Kidney epithelial cell (primary cell): Measurements from ENCODE around the gene MOGAT3. TPM values are rescaled to one million over a fixed set of nuclear protein-coding genes. Genes with fewer than 3 reads are reported as not detected.
"Not testable (repeated sequence)": the region's sequence is repeated elsewhere in the genome, so short reads cannot be mapped to it uniquely, and the experiment has no call there.

Source experiments
- DNase-seq: peaks from one replicate; pipeline ENCODE4 v3.0.0-alpha.2; 2010; ENCODE audit warnings: low read depth
- H3K27me3 ChIP-seq: 2 replicates; pipeline ENCODE4 v1.6.0; 2011; ENCODE audit warnings: low read length; ENCODE audit not compliant: control insufficient read depth, insufficient read depth
- H3K36me3 ChIP-seq: 2 replicates; pipeline ENCODE4 v1.5.1; 2011; ENCODE audit warnings: low read length; ENCODE audit not compliant: control insufficient read depth, insufficient read depth
- H3K4me3 ChIP-seq: 2 replicates; pipeline ENCODE4 v1.5.1; 2011; ENCODE audit warnings: low read depth, mild to moderate bottlenecking, control low read depth, low read length
- total RNA-seq: library from RNA; depleted of rRNA; stranded (reverse); fragments of >200 nt; gene quantifications from 2 replicates; pipeline ENCODE4 v1.2.3, GENCODE V29; 2015
- TF ChIP-seq, protein P1 (sequence below): IDR thresholded peaks from 2 replicates; pipeline ENCODE4 v1.5.1; 2011; ENCODE audit warnings: mild to moderate bottlenecking, moderate library complexity, low read length, control low read depth, inconsistent platforms; ENCODE audit not compliant: insufficient read depth, poor library complexity, severe bottlenecking

Gene MOGAT3
- total RNA-seq, 1 donor from 2014 or later, result not detected

DNA sequence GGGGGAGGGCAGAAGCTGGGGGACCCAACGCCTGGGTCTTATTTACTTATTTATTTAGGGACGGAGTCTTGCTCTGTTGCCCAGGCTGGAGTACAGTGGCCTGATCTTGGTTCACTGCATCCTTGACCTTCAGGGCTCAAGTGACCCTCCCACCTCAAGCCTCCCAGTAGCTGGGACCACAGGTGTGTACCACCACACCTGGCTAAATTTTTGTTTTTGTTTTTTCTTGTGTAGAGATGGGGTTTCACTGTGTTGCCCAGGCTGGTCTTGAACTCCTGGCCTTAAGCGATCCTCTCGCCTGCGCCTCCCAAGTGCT lies 1.7 kb upstream of the MOGAT3 start:
- H3K36me3 ChIP-seq, result no peaks in the 10 kb centered on the region
- peaks cover 40% of the 10 kb centered on the region for H3K27me3 ChIP-seq
- TF ChIP-seq, protein P1, sequence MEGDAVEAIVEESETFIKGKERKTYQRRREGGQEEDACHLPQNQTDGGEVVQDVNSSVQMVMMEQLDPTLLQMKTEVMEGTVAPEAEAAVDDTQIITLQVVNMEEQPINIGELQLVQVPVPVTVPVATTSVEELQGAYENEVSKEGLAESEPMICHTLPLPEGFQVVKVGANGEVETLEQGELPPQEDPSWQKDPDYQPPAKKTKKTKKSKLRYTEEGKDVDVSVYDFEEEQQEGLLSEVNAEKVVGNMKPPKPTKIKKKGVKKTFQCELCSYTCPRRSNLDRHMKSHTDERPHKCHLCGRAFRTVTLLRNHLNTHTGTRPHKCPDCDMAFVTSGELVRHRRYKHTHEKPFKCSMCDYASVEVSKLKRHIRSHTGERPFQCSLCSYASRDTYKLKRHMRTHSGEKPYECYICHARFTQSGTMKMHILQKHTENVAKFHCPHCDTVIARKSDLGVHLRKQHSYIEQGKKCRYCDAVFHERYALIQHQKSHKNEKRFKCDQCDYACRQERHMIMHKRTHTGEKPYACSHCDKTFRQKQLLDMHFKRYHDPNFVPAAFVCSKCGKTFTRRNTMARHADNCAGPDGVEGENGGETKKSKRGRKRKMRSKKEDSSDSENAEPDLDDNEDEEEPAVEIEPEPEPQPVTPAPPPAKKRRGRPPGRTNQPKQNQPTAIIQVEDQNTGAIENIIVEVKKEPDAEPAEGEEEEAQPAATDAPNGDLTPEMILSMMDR, result no peak
- no peak overlapping the region for H3K4me3 ChIP-seq
- no peak for DNase-seq

DNA sequence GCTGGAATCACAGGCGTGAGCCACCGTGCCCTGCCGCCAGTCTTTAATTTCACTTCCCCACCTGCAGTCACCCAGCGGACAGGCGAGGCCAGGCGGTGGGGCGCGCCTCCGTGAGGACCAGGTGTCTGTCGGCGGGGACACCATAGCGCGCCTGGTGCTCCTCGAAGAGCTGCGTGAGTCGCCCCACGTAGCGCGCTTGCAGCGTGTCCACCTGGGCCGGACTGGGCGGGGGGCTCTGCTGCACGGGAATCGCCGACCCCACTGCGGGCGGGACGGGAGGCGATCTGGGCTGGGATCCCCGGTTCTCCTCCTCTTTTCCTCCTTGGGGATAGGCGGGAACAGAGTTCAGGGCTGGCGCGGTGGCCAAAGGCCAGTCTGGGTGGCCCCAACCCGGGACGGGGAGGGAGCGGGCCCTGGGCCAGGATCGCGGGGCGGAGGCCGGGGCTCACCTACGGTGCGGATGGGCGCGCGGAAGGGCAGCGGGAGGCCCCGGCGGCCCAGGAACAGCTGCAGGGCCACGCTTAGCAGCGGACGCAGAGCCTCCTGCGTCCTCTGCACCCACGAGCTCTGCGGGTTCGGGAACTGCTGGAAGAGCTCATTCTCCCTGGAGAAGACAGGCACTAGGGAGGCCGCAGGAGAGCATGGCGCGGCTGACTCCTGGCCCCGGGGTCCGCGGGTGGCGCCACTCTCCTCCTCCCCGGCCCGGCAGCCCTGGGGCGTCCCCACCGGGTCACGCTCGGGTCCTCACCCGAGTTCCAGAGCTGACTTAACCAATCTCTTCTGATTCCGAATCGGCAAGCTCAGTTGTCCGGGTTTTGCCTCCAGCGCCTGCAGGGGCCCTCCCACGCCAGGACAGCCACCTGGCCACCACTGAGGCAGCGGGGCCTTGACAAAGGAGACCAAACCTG lies 1.1 kb upstream of the MOGAT3 start:
- no peak for DNase-seq
- Histone ChIP-seq H3K27me3 (peaks cover 40% of the 10 kb centered on the region), H3K36me3 (no peaks in the 10 kb centered on the region), H3K4me3 (no peak overlapping the region)
- TF ChIP-seq, protein P1, result no peak

DNA sequence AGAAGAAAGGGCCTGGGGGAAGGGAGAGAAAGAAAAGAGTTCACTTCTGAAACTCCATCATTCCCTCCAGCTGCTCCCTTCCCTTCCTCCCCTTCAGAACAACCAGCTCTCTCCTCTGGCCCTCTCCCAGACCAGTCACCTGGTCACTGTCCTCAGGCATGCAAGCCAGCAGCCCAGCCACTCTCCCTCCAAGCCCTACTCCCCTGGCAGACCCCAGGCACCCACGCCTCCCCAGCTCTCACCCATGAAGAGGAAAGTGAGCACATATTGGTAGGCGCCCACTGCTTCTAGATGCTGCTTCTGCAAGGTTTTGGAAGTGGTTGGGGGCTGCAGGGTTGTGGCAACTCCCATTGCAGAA lies 353 bp downstream of the MOGAT3 start:
- TF ChIP-seq, protein P1, result no peak
- no peak overlapping the region for H3K4me3 ChIP-seq
- no peaks in the 10 kb centered on the region for H3K36me3 ChIP-seq
- no peak for DNase-seq
- H3K27me3 ChIP-seq, result peaks cover 40% of the 10 kb centered on the region

DNA sequence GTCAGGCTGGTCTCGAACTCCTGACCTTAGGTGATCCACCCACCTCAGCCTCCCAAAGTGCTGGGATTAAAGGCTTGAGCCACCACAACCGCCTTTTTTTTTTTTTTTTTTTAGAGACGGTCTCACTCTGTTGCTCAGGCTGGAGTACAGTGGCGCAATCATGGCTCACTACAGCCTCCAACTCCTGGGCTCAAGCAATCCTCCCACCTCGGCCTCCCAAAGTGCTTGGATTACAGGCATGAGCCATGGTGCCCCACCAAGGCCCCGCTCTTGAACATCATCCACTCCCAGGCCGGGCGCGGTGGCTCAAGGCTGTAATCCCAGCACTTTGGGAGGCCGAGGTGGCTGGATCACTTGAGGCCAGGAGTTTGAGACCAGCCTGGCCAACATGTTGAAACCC lies 1.3 kb downstream of the MOGAT3 start:
- H3K36me3 ChIP-seq, DNase-seq, H3K4me3 ChIP-seq: not testable (repeated sequence)

DNA sequence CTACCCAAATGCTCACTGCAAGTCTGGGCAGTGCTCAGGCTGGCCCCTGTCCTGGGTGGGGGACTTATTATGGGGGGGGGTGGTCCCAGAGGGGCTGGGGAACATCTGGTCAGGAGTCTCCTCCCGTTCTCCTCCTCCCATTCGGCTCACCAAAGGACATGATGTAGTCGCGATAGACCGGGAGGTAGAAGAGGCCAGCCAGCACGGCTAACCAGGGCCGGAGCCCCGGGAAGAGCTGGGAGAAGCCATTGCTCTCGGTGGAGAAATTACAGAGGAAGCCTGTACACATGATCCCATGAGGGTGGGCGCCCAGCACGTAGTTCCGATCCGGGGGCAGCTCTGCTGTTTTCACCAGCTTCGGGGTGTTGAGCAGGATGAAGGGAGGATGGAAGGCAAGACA lies 2.4 kb downstream of the MOGAT3 start:
- H3K27me3 ChIP-seq, result peaks cover 39% of the 10 kb centered on the region
- no peak for DNase-seq
- no peaks in the 10 kb centered on the region for H3K36me3 ChIP-seq
- H3K4me3 ChIP-seq, result no peak overlapping the region
- TF ChIP-seq, protein P1, result no peak

More for the DNA sequence above, 1.3 kb downstream of the MOGAT3 start:
- H3K27me3 ChIP-seq, result peaks cover 40% of the 10 kb centered on the region

DNA sequence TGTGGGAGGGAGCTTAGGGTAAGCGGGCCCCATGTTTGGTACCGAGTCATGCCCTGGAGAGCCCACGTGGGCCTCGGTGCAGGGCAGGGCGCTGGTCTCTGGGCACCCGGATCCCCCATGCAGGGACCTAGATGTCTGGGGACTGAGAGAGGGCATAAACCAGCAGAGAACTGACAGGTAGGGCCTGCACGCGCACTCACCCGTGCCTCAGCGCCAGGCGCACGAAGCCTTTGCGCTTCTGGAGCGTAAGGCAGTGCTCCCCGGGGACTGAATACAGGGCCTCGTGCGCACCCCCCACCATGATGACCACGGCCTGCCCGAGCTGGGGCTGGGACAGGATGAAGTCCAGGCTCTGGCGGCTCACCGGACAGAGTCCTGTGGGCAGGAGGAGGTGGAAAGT lies 2.8 kb downstream of the MOGAT3 start:
- DNase-seq, result no peak

More for the DNA sequence above, 2.8 kb downstream of the MOGAT3 start:
- TF ChIP-seq, protein P1, result no peak
- H3K27me3 ChIP-seq, result peaks cover 34% of the 10 kb centered on the region
- H3K36me3 ChIP-seq, result no peaks in the 10 kb centered on the region
- no peak overlapping the region for H3K4me3 ChIP-seq
